DND-41 (cell line): ENCODE data around the gene FGF14.

Experiments
- ATAC-seq: fragments of 200-7000 bp; cut with Tn5 transposase; 3 replicates; pipeline ENCODE4 v1.9.1; 2021; ENCODE audit warnings: low read depth; ENCODE audit not compliant: insufficient read depth
- DNase-seq: peaks from one replicate; pipeline ENCODE4 v3.0.0-alpha.2; 2020
- H2AFZ ChIP-seq: 2 replicates; pipeline ENCODE4 v1.6.0; 2012; ENCODE audit warnings: low read depth, low read length
- H3K27ac ChIP-seq: 2 replicates; pipeline ENCODE4 v1.5.1; 2012; ENCODE audit warnings: low read length, inconsistent platforms
- H3K27me3 ChIP-seq: fragments of 200-600 bp; sonication (generic); 2 replicates; pipeline ENCODE4 v1.6.0; 2012; ENCODE audit warnings: low read length, mild to moderate bottlenecking, inconsistent platforms; ENCODE audit not compliant: insufficient read depth, poor library complexity
- H3K36me3 ChIP-seq: 2 replicates; pipeline ENCODE4 v1.5.1; 2012; ENCODE audit warnings: low read length, inconsistent platforms; ENCODE audit not compliant: insufficient read depth
- H3K4me1 ChIP-seq: 2 replicates; pipeline ENCODE4 v1.5.1; 2012; ENCODE audit warnings: mild to moderate bottlenecking, low read length; ENCODE audit not compliant: insufficient read depth
- H3K4me2 ChIP-seq: 2 replicates; pipeline ENCODE4 v1.6.0; 2012; ENCODE audit warnings: mild to moderate bottlenecking, moderate library complexity, low read length, inconsistent platforms; ENCODE audit not compliant: insufficient read depth
- H3K4me3 ChIP-seq, 2 experiments: fragments of 200-600 bp in 1 of 2; shearing (Covaris generic) in 1 of 2; 2 replicates each; pipeline ENCODE4 v1.5.1; 2012 to 2016; ENCODE audit warnings: inconsistent platforms in 2 of 2, low read length in 2 of 2, mild to moderate bottlenecking in 2 of 2, low read depth in 1 of 2, moderate library complexity in 1 of 2
- H3K79me2 ChIP-seq: 2 replicates; pipeline ENCODE4 v1.6.0; 2012; ENCODE audit warnings: low read length, inconsistent platforms; ENCODE audit not compliant: insufficient read depth
- H3K9ac ChIP-seq: 2 replicates; pipeline ENCODE4 v1.6.0; 2012; ENCODE audit warnings: low read depth, mild to moderate bottlenecking, inconsistent platforms, low read length, moderate library complexity
- H3K9me3 ChIP-seq: 2 replicates; pipeline ENCODE4 v1.5.1; 2012; ENCODE audit warnings: low read length, moderate library complexity, mild to moderate bottlenecking, inconsistent platforms; ENCODE audit not compliant: insufficient read depth, severe bottlenecking
- H4K20me1 ChIP-seq: 2 replicates; pipeline ENCODE4 v1.6.0; 2012; ENCODE audit warnings: low read length; ENCODE audit not compliant: insufficient read depth
- CTCF ChIP-seq: IDR thresholded peaks from 2 replicates; pipeline ENCODE4 v1.5.1; 2012; ENCODE audit warnings: borderline replicate concordance, low read length, moderate library complexity, mild to moderate bottlenecking; ENCODE audit not compliant: poor library complexity, severe bottlenecking; ENCODE audit errors: extremely low read depth
- EZH2 ChIP-seq: IDR thresholded peaks from 3 replicates; pipeline ENCODE4 v1.6.1; 2012; ENCODE audit warnings: borderline replicate concordance, low read depth, mild to moderate bottlenecking, moderate library complexity, low read length, inconsistent platforms; ENCODE audit not compliant: severe bottlenecking

Gene FGF14

DNA sequence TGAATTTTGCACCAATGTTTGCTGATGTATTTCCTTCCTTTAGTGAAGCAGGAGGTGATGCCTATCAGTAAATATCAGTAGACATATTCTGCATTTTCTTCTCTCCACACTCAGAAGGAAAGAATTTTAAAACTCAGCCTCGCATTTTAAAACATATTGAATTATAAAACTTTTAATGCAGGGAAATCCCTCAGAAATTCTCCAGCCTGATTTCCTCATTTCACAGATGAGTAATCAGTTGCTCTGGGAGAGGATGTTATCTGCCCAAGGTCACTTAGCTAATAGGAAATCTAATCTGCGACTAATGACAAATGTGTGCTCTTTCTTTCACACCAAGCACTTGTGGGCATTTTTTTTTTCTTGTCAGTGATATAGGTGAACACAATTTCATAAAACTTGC is 628.8 kb downstream of the FGF14 start:
- H3K4me1 ChIP-seq = no peaks in the 10 kb centered on the region
- DNase-seq (no peak), ATAC-seq (no peak)
- H3K36me3 ChIP-seq = no peaks in the 10 kb centered on the region
- no peak overlapping the region for H3K4me3 ChIP-seq
- H2AFZ ChIP-seq = no peak overlapping the region
- no peak overlapping the region for H3K27ac ChIP-seq
- no peaks in the 10 kb centered on the region for H3K79me2 ChIP-seq
- TF ChIP-seq CTCF (no peak), EZH2 (no peak)
- no peak overlapping the region for H3K9ac ChIP-seq
- peaks cover 7% of the 10 kb centered on the region for H3K27me3 ChIP-seq
- H3K4me2 ChIP-seq = no peak overlapping the region
- H3K9me3 ChIP-seq = no peaks in the 10 kb centered on the region
- H4K20me1 ChIP-seq = no peaks in the 10 kb centered on the region

- H3K79me2 ChIP-seq = no peaks in the 10 kb centered on the region
These were observed 634.7 kb downstream of the FGF14 start for GRCh38 chr13:101767131-101767530.

GRCh38 chr13:101763191-101763590 is 638.7 kb downstream of the FGF14 start:
- H3K36me3 ChIP-seq = no peaks in the 10 kb centered on the region
- no peaks in the 10 kb centered on the region for H4K20me1 ChIP-seq
- no peaks in the 10 kb centered on the region for H3K4me1 ChIP-seq
- no peaks in the 10 kb centered on the region for H3K9me3 ChIP-seq
- H3K27me3 ChIP-seq = no peaks in the 10 kb centered on the region
- no peak overlapping the region for H3K4me2 ChIP-seq
- H3K9ac ChIP-seq = no peak overlapping the region
- ATAC-seq = no peak
- no peak overlapping the region for H3K4me3 ChIP-seq
- DNase-seq = no peak
- no peaks in the 10 kb centered on the region for H3K79me2 ChIP-seq
- TF ChIP-seq CTCF = no peak
- TF ChIP-seq EZH2 = no peak
- H2AFZ ChIP-seq = no peak overlapping the region
- no peak overlapping the region for H3K27ac ChIP-seq

More at GRCh38 chr13:101767131-101767530, 634.7 kb downstream of the FGF14 start:
- H3K4me2 ChIP-seq = no peak overlapping the region
- no peak overlapping the region for H2AFZ ChIP-seq
- no peak overlapping the region for H3K4me3 ChIP-seq
- H3K4me1 ChIP-seq = no peaks in the 10 kb centered on the region
- ATAC-seq (no peak), DNase-seq (no peak)
- no peaks in the 10 kb centered on the region for H3K9me3 ChIP-seq
- TF ChIP-seq EZH2 = no peak
- TF ChIP-seq CTCF = no peak
- no peaks in the 10 kb centered on the region for H3K36me3 ChIP-seq
- no peak overlapping the region for H3K9ac ChIP-seq
- H4K20me1 ChIP-seq = no peaks in the 10 kb centered on the region
- peaks cover 5% of the 10 kb centered on the region for H3K27me3 ChIP-seq
- H3K27ac ChIP-seq = no peak overlapping the region
